ENCODE data around the gene GRID1. TPM values are rescaled to one million over a fixed set of nuclear protein-coding genes. Genes with fewer than 3 reads are reported as not detected.

The GRID1 gene
- total RNA-seq, 1 experiment from 2014 or later: 5.6 TPM

DNA sequence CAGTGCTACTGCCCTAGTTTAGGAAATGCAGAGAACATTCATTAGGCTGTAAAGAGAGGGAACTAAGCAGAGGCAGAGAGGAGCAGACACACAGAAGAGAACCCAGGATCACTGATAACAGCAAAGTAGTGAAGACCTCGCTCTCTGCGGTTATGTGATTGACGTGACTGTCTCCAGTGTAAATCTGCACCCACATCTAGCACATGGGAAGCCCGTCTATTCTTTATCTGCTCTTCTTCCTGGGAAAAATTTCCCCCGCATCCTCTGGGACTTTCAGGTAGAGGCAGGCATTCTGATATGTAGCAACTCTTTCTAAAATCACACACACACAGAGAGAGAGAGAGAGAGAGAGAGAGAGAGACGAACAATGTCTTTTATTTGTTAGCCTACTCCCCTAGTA, 699.6 kb downstream of the GRID1 start:
- H3K4me1 ChIP-seq (ENCODE audit: control insufficient read depth in 1 of 2, insufficient read depth in 2 of 2, low read length in 2 of 2): no peaks in the 10 kb centered on the region
- ChIA-PET CTCF (no interaction called here), RAD21 (ENCODE audit: low non-redundant PET in 1 of 2, low total read pairs in 2 of 2, uncharacterized antibody in 2 of 2, unreplicated experiment in 2 of 2) (no interaction called here)

DNA sequence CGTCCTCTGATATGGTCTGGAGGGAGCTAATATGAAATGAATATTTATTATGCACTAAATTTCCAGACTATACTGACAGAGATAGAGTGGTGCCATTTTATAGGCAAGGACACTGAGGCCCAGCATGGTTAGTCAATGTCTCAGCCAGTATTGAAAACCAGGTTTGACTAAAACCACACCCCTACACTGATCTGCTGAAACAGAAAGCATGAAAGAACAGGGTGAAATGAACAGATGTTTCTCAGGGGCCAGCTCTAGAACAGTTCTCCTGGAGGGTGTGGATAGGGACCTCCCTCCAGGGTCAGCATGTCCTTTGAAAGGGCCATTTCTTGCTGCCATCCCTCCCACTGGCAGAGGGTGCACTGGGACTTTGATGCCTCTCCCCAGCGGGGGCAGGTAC, 700.5 kb downstream of the GRID1 start:
- DNase-seq (ENCODE audit: low read depth, low spot score) (no peak), ATAC-seq (no peak)
- POLR2A ChIA-PET: no interaction called here
- no peak overlapping the region for H3K4me2 ChIP-seq (ENCODE audit: low read length)
- no peaks in the 10 kb centered on the region for H3K27me3 ChIP-seq (ENCODE audit: insufficient read depth, low read length)
- H3K4me1 ChIP-seq (ENCODE audit: control insufficient read depth in 1 of 2, insufficient read depth in 2 of 2, low read length in 2 of 2): no peaks in the 10 kb centered on the region
- H3K9ac ChIP-seq (ENCODE audit: low read length): no peak overlapping the region
- no peaks in the 10 kb centered on the region for H3K36me3 ChIP-seq (ENCODE audit: control insufficient read depth in 1 of 2, insufficient read depth in 2 of 2, low read length in 2 of 2)
- H2AFZ ChIP-seq (ENCODE audit: low read depth, low read length, poor library complexity, severe bottlenecking): no peak overlapping the region
- no TSS peak for BruUV-seq (replicated peaks)
- intact Hi-C loops (cut with micrococcal nuclease): no loop called here
- no peaks in the 10 kb centered on the region for H3K9me2 ChIP-seq (ENCODE audit: insufficient read depth)
- RAD21 ChIA-PET (ENCODE audit: low non-redundant PET in 1 of 2, low total read pairs in 2 of 2, uncharacterized antibody in 2 of 2, unreplicated experiment in 2 of 2): no interaction called here
- H3K79me2 ChIP-seq (ENCODE audit: insufficient read depth, low read length): no peaks in the 10 kb centered on the region
- H3K9me3 ChIP-seq (ENCODE audit: control insufficient read depth in 1 of 2, insufficient read depth in 1 of 2, low read depth in 1 of 2, low read length in 2 of 2): no peaks in the 10 kb centered on the region
- H3K4me3 ChIP-seq (replicated peaks in 1 of 2; ENCODE audit: low read depth in 1 of 2, low read length in 2 of 2): no peak overlapping the region
- H4K20me1 ChIP-seq (ENCODE audit: insufficient read depth): no peaks in the 10 kb centered on the region
- H3K27ac ChIP-seq (ENCODE audit: low read depth, low read length): no peak overlapping the region
- CTCF ChIA-PET: no interaction called here
- no peak for TF ChIP-seq CEBPB (IDR thresholded peaks at IDR 0.05; ENCODE audit: low read depth)
- TF ChIP-seq, protein P1, sequence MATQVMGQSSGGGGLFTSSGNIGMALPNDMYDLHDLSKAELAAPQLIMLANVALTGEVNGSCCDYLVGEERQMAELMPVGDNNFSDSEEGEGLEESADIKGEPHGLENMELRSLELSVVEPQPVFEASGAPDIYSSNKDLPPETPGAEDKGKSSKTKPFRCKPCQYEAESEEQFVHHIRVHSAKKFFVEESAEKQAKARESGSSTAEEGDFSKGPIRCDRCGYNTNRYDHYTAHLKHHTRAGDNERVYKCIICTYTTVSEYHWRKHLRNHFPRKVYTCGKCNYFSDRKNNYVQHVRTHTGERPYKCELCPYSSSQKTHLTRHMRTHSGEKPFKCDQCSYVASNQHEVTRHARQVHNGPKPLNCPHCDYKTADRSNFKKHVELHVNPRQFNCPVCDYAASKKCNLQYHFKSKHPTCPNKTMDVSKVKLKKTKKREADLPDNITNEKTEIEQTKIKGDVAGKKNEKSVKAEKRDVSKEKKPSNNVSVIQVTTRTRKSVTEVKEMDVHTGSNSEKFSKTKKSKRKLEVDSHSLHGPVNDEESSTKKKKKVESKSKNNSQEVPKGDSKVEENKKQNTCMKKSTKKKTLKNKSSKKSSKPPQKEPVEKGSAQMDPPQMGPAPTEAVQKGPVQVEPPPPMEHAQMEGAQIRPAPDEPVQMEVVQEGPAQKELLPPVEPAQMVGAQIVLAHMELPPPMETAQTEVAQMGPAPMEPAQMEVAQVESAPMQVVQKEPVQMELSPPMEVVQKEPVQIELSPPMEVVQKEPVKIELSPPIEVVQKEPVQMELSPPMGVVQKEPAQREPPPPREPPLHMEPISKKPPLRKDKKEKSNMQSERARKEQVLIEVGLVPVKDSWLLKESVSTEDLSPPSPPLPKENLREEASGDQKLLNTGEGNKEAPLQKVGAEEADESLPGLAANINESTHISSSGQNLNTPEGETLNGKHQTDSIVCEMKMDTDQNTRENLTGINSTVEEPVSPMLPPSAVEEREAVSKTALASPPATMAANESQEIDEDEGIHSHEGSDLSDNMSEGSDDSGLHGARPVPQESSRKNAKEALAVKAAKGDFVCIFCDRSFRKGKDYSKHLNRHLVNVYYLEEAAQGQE (IDR thresholded peaks at IDR 0.05; ENCODE audit: low read depth): no peak
- no peak for TF ChIP-seq POLR2AphosphoS5 (IDR thresholded peaks at IDR 0.05; ENCODE audit: low read depth, low read length)
- TF ChIP-seq EZH2 (IDR thresholded peaks at IDR 0.05): no peak
- TF ChIP-seq, protein P2, sequence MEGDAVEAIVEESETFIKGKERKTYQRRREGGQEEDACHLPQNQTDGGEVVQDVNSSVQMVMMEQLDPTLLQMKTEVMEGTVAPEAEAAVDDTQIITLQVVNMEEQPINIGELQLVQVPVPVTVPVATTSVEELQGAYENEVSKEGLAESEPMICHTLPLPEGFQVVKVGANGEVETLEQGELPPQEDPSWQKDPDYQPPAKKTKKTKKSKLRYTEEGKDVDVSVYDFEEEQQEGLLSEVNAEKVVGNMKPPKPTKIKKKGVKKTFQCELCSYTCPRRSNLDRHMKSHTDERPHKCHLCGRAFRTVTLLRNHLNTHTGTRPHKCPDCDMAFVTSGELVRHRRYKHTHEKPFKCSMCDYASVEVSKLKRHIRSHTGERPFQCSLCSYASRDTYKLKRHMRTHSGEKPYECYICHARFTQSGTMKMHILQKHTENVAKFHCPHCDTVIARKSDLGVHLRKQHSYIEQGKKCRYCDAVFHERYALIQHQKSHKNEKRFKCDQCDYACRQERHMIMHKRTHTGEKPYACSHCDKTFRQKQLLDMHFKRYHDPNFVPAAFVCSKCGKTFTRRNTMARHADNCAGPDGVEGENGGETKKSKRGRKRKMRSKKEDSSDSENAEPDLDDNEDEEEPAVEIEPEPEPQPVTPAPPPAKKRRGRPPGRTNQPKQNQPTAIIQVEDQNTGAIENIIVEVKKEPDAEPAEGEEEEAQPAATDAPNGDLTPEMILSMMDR (IDR thresholded peaks at IDR 0.05 in 2 of 3, conservative IDR thresholded peaks at IDR 0.05 in 1 of 3; ENCODE audit: borderline replicate concordance in 1 of 3, insufficient read depth in 1 of 3, low read depth in 2 of 3, low read length in 2 of 3): no peak
- TF ChIP-seq CBX3 (IDR thresholded peaks at IDR 0.05; ENCODE audit: low read depth): no peak
- TF ChIP-seq POLR2A (IDR thresholded peaks at IDR 0.05; ENCODE audit: borderline replicate concordance, extremely low read depth, insufficient read depth, insufficient read length): no peak
- TF ChIP-seq, protein P3, sequence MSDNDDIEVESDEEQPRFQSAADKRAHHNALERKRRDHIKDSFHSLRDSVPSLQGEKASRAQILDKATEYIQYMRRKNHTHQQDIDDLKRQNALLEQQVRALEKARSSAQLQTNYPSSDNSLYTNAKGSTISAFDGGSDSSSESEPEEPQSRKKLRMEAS (IDR thresholded peaks at IDR 0.05): no peak

More for the DNA sequence above, 699.6 kb downstream of the GRID1 start:
- Histone ChIP-seq H3K9me3 (ENCODE audit: control insufficient read depth in 1 of 2, insufficient read depth in 1 of 2, low read depth in 1 of 2, low read length in 2 of 2) (no peaks in the 10 kb centered on the region), H4K20me1 (ENCODE audit: insufficient read depth) (no peaks in the 10 kb centered on the region), H3K27me3 (ENCODE audit: insufficient read depth, low read length) (no peaks in the 10 kb centered on the region), H3K36me3 (ENCODE audit: control insufficient read depth in 1 of 2, insufficient read depth in 2 of 2, low read length in 2 of 2) (no peaks in the 10 kb centered on the region), H3K4me2 (ENCODE audit: low read length) (no peak overlapping the region), H3K9ac (ENCODE audit: low read length) (no peak overlapping the region), H3K79me2 (ENCODE audit: insufficient read depth, low read length) (no peaks in the 10 kb centered on the region), H3K9me2 (ENCODE audit: insufficient read depth) (no peaks in the 10 kb centered on the region), H3K27ac (ENCODE audit: low read depth, low read length) (no peak overlapping the region), H2AFZ (ENCODE audit: low read depth, low read length, poor library complexity, severe bottlenecking) (no peak overlapping the region), H3K4me3 (replicated peaks in 1 of 2; ENCODE audit: low read depth in 1 of 2, low read length in 2 of 2) (no peak overlapping the region)
- intact Hi-C loops (cut with micrococcal nuclease): no loop called here
- BruUV-seq (replicated peaks): no TSS peak
- TF ChIP-seq TCF7L2 (IDR thresholded peaks at IDR 0.05; ENCODE audit: borderline replicate concordance, extremely low read depth, insufficient read depth, insufficient read length) (no peak), FOSL1 (IDR thresholded peaks at IDR 0.05; ENCODE audit: low read depth) (no peak), ELF1 (IDR thresholded peaks at IDR 0.05; ENCODE audit: borderline replicate concordance, low read depth) (no peak), RAD21 (IDR thresholded peaks at IDR 0.05; ENCODE audit: low read depth) (no peak), EGR1 (IDR thresholded peaks at IDR 0.05; ENCODE audit: low read depth) (no peak), SP1 (IDR thresholded peaks at IDR 0.05; ENCODE audit: low read depth) (no peak), JUND (IDR thresholded peaks at IDR 0.05) (no peak), EZH2phosphoT487 (IDR thresholded peaks at IDR 0.05; ENCODE audit: borderline replicate concordance) (no peak), POLR2AphosphoS5 (IDR thresholded peaks at IDR 0.05; ENCODE audit: low read depth, low read length) (no peak)
- TF ChIP-seq, protein P3 (IDR thresholded peaks at IDR 0.05): no peak
- ATAC-seq: no peak
- DNase-seq (ENCODE audit: low read depth, low spot score): no peak
- POLR2A ChIA-PET: no interaction called here

All from HCT116 (cell line).